Stimulated activated naive CD8-positive, alpha-beta T cell treated with anti-CD3 and anti-CD28 coated beads, Interleukin-15, Interleukin-2, amounts not matched to agents 100 ng/mL and 50 ng/mL, for 24 hours (primary cell): ENCODE data around the gene SNRNP25.

ENCODE experiments used
- H3K27ac Mint-ChIP-seq: one replicate; pipeline ENCODE4 v1.8.0; 2021; ENCODE audit warnings: mild to moderate bottlenecking, mixed read lengths
- H3K27me3 Mint-ChIP-seq: one replicate; pipeline ENCODE4 v1.8.0; 2021; ENCODE audit warnings: mixed read lengths
- H3K36me3 Mint-ChIP-seq: one replicate; pipeline ENCODE4 v1.8.0; 2021; ENCODE audit warnings: low read depth, mixed read lengths
- H3K4me1 Mint-ChIP-seq: one replicate; pipeline ENCODE4 v1.8.0; 2021; ENCODE audit warnings: low read depth, mixed read lengths
- H3K4me3 Mint-ChIP-seq: one replicate; pipeline ENCODE4 v1.8.0; 2021; ENCODE audit warnings: mild to moderate bottlenecking, mixed read lengths
- H3K9me3 Mint-ChIP-seq: one replicate; pipeline ENCODE4 v1.8.0; 2021; ENCODE audit warnings: mixed read lengths

SNRNP25 gene

DNA sequence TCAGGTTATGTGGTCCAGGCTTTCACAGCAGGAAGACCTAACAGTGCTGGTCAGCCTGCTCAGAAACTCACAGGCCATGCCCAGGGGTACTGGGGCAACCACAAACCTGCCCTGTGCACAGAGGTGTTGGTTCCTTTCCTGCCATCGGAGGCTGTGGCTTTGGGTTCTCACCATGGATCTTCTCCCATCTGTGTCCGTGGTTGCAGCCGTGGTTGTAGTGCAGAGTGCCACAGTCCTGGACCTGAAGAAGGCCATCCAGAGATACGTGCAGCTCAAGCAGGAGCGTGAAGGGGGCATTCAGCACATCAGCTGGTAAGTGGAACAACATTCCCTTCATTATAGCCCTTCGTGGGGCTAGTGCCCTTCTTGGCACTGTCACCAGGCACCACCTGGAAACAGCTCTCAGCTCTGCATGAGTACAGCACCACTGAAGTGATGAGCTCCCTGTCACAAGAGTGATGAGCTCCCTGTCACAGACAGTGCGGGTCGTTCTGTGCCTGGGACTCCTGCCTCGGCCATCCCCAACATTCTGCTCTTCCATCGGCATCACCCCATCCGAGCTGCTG is 2.0 kb downstream of the SNRNP25 start:
- Mint-ChIP-seq H3K9me3 (no peaks in the 10 kb centered on the region), H3K4me3 (no peak overlapping the region), H3K27ac (no peak overlapping the region)

DNA sequence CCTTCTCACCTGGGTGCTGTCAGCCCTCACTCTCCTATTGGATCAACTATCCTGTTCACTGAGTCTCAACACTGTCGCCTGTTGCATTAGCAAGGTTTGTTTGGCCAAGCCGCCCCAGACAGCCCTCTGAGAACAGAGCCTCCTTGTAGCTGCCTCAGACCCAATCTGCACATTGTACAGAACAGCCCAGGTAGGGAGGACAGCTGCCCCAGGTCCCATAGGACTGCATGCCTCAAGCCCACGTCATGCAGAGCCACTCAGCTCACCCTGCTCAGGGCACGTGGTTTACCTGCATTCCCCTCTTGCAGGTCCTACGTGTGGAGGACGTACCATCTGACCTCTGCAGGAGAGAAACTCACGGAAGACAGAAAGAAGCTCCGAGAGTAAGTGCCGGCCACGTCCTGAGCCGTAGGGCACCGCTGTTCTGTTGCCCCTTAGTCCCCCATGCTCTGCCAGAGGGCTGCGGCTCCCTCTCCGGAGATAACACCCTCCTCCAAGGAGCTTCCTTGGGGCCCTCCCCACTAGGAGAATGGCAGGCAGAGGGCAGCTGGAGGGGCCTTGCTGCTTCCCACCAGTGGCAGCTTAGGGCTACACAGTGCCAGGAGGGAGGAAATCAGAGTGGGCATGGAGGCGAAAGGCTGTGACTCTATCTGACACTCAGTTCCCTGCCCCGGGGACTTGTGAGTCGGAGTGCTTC is 2.8 kb downstream of the SNRNP25 start:
- Mint-ChIP-seq H3K36me3 (peaks cover 14% of the 10 kb centered on the region), H3K9me3 (no peaks in the 10 kb centered on the region), H3K4me3 (no peak overlapping the region), H3K4me1 (peaks cover 23% of the 10 kb centered on the region), H3K27ac (no peak overlapping the region), H3K27me3 (no peaks in the 10 kb centered on the region)

More for the DNA sequence above, 2.0 kb downstream of the SNRNP25 start:
- Mint-ChIP-seq H3K4me1 (peaks cover 31% of the 10 kb centered on the region), H3K27me3 (no peaks in the 10 kb centered on the region), H3K36me3 (peaks cover 21% of the 10 kb centered on the region)

DNA sequence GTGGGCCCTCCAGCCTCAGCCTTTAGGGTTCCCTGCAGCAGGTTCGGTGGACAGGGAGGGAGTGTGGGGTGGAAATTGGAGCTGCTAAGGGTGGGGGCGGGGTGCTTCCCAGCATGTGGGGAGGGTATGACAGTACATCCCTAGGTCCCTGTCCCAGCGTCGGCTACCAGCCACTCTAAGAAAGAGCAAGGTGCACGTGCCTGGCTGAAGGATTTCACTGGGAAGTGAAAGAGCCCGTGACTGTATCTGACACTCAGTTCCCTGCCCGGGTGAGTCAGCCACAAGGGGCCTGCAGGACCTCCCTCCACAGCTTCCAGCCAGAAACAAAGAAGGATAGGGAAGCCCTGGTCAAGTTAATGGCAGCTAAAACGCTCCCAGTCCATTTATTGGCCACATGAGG is 4.1 kb downstream of the SNRNP25 start:
- Mint-ChIP-seq H3K4me1 (peaks cover 15% of the 10 kb centered on the region), H3K36me3 (peaks cover 10% of the 10 kb centered on the region), H3K4me3 (no peak overlapping the region), H3K27ac (no peak overlapping the region), H3K9me3 (no peaks in the 10 kb centered on the region), H3K27me3 (no peaks in the 10 kb centered on the region)

DNA sequence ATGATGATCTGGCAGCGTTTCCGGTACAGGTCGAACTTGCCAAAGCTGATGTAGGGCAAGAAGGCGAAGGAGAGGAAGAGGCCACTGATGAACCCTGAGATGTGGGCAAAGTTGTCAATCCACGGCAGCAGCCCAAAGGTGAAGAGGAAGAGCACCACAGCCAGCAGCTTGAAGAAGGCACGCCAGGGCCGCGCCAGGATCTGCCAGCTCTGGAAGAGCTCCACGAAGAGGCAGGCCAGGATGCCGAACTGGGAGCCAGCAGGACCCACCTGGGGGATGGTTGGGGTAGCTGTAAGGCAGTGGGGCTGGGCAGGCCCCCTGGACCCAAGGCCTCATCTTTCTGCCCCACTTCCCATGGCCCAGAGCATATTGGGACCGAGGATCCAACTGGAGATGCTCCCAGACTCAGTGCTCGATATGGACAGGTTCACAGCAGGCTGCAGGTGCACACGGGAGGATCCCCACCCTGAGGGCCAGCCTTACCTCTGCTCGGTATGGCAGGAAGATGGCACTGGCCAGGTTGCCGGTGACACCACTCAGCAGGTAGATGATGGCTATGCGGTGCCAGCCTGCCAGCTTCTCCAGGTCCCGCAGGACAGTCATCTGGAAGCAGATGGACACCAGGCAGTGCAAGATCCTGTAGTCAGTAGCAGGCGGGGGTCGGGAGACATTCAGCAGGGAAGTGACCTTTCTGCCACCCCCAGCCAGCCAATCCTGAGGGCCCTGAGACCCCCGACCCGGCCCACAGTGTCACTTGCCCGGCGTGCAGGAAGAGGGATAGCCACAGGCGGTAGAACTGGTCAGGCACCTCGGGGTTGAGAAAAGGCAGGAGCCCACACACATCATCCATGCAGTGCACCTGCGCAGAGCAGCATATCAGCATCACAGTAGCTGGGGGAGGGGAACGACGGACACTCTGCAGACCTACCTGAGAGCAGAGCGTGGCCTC is 5.1 kb downstream of the SNRNP25 start:
- Mint-ChIP-seq H3K4me1 (peaks cover 12% of the 10 kb centered on the region), H3K36me3 (peaks cover 6% of the 10 kb centered on the region), H3K9me3 (no peaks in the 10 kb centered on the region), H3K27me3 (no peaks in the 10 kb centered on the region), H3K27ac (no peak overlapping the region), H3K4me3 (no peak overlapping the region)

DNA sequence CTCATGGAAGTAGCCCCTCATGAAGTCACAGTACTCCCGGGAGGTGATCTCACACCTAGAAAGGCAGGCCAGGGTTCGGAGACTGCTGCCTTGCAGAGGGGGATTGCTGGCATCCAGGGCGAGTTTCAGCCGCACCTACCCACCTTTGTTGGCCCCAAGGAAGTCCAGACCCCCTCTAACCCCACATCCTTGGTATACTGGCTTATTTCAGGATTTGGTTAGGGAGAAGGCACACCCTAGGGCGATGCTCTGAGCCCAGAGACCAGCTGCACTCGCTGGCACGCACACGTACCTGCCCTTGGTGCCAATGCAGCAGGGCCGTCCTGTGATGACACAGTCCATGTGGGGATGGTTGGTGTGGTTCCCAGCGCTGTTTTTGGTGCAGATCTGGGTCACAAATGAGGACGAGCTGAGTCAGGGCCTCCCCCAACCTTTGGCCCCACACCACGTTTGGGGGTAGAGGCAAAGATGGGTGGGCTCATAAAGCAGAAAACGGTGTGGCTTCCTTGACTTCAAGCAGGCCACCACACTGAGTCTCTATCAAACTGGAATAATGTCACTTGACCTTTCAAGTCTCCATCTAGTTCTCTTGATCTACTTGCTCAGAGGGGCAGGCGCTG is 5.9 kb downstream of the SNRNP25 start:
- Mint-ChIP-seq H3K9me3 (no peaks in the 10 kb centered on the region), H3K4me3 (no peak overlapping the region), H3K27ac (no peak overlapping the region)

DNA sequence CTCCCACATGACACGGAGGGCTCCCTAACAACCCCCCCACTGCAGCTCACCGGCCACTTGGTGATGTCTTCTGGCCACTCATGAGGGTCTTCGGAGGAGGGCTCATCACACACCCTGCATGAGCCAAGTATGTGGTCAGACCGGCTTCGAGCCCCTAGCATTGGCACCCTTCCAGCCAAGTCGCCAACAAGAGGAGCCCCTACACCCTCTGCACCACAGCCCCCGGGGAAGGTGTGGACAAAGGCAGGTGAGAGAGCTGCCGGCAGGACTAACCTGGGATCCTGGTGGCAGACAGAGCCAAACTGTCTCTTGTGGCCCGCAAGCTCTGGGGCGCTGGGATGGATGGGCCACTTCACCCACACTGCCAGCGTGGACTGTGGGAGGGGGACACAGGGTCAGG is 6.5 kb downstream of the SNRNP25 start:
- Mint-ChIP-seq H3K4me3 (no peak overlapping the region), H3K27ac (no peak overlapping the region), H3K36me3 (peaks cover 6% of the 10 kb centered on the region), H3K4me1 (peaks cover 2% of the 10 kb centered on the region), H3K27me3 (no peaks in the 10 kb centered on the region), H3K9me3 (no peaks in the 10 kb centered on the region)

More for the DNA sequence above, 5.9 kb downstream of the SNRNP25 start:
- Mint-ChIP-seq H3K4me1 (peaks cover 8% of the 10 kb centered on the region), H3K36me3 (peaks cover 6% of the 10 kb centered on the region), H3K27me3 (no peaks in the 10 kb centered on the region)

DNA sequence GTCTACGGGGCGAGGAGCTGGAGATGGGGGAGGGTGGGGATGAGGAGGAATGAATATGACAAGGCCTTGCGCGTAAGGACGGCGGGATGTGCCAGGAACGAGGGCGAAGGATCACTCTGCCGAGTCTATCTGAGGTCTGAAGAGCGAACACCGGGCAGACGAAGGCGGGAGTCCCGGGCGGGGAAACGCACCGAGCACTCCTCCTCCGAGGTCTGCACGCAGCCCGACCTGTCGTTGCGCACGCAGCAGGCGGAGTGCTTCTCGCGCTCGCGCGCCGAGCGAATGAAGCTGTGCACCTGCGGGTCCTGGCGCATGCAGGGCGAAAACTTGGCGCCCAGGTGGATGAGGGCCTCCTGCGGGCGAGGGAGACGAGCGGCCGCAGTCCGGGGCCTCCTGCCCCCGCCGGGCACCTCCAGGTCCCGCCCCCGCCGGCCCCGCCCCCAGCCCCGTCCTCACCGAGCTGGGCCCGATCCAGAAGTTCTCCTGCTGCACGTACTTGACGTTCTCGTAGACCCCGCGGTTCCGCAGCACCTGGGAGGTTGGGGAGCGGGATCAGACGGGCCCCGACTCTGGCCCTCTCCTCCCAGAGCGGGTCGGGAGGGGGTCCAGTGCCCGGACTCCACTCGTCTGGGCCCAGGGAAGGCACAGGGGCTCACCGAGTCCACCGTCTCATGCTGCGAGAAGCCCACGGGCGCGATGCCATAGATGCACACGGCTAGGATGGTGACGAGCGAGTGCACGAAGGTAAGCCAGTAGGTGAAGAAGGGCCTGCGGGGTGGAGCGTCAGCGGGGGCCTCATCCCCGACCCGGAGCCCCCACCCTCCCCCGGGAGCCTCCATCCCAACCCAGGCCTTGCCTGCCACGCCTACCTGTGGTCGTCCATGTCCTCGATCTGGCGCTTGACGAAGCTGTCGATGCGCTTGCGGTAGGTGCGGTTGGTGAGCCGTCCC is 7.6 kb downstream of the SNRNP25 start:
- no peaks in the 10 kb centered on the region for H3K4me1 Mint-ChIP-seq
- peaks cover 2% of the 10 kb centered on the region for H3K36me3 Mint-ChIP-seq
- H3K4me3 Mint-ChIP-seq, result no peak overlapping the region
- no peaks in the 10 kb centered on the region for H3K9me3 Mint-ChIP-seq
- H3K27ac Mint-ChIP-seq, result no peak overlapping the region
- no peaks in the 10 kb centered on the region for H3K27me3 Mint-ChIP-seq

DNA sequence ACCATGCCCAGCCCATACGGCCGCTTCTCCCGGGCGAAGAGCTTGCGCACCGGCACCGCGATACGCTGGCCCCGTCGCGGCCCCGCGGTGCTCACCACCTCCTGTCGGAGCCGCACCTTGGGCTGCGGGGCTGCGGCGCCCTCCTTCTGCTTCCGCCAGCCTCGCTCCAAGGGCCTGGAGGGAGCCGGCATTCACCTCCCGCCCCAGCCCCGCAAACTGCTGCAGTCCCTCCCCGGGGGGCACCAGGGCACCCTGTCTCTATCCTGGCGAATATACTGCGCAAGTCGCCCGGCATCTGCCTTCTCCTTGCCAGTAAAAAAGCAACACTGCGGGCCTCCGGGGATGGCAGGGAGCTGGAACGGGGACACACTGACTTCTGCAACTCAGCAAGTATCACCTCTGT is 8.3 kb downstream of the SNRNP25 start:
- H3K36me3 Mint-ChIP-seq, result no peaks in the 10 kb centered on the region
- no peaks in the 10 kb centered on the region for H3K4me1 Mint-ChIP-seq
- no peak overlapping the region for H3K27ac Mint-ChIP-seq
- H3K9me3 Mint-ChIP-seq, result no peaks in the 10 kb centered on the region
- H3K27me3 Mint-ChIP-seq, result no peaks in the 10 kb centered on the region
- no peak overlapping the region for H3K4me3 Mint-ChIP-seq

DNA sequence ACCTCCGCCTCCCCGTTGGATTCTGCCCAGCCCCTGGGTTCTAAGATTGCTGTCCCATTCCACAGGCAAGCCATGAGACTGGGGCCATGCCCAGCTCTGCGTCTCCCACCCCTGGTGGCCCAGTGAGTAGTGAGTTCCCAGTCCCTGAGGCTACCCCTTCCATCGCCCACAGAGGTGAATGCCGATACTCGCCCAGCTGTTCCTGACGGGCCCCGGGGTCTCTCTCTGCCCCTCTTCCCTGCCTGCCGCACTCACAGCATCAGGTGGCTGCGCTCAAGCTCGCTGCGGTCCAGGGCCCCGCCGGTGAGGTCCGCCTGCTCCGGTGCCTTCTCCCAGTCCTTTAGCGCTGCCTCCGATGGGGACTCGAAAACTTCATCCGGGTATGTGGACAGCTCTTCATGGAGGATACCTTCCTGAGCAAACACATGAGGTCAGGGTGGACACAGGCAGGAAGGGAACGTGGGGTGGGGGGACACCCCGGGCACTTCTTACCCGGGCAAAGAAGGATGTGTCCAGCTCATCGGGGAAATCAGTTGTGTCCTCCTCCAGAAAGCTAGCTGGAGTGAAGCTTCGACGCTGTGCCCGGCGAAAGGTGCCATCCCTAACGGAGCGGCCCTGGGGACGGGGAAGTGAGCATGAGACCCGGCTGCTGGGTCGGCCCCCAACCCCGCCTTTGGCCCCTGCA is 8.8 kb downstream of the SNRNP25 start:
- H3K9me3 Mint-ChIP-seq, result no peaks in the 10 kb centered on the region
- H3K27ac Mint-ChIP-seq, result no peak overlapping the region
- H3K27me3 Mint-ChIP-seq, result no peaks in the 10 kb centered on the region
- no peak overlapping the region for H3K4me3 Mint-ChIP-seq
- H3K36me3 Mint-ChIP-seq, result no peaks in the 10 kb centered on the region
- H3K4me1 Mint-ChIP-seq, result no peaks in the 10 kb centered on the region

DNA sequence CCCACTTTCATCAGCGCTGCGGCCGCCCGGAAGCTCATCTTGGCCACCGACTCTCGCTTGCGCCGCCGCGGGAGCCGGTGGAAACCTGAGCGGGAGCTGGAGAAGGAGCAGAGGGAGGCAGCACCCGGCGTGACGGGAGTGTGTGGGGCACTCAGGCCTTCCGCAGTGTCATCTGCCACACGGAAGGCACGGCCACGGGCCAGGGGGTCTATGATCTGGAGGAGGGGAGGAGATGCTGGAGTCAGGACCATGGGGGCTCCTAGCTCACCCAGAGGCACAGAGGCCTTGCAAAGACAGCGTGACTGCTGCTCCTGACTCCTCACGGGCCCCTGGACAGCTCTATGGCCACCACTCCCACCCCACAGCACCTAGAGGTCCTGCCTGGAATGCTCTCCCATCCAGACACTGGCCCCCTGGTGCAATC is 9.4 kb downstream of the SNRNP25 start:
- Mint-ChIP-seq H3K36me3 (no peaks in the 10 kb centered on the region), H3K9me3 (no peaks in the 10 kb centered on the region), H3K4me3 (no peak overlapping the region), H3K4me1 (no peaks in the 10 kb centered on the region), H3K27ac (no peak overlapping the region), H3K27me3 (no peaks in the 10 kb centered on the region)

DNA sequence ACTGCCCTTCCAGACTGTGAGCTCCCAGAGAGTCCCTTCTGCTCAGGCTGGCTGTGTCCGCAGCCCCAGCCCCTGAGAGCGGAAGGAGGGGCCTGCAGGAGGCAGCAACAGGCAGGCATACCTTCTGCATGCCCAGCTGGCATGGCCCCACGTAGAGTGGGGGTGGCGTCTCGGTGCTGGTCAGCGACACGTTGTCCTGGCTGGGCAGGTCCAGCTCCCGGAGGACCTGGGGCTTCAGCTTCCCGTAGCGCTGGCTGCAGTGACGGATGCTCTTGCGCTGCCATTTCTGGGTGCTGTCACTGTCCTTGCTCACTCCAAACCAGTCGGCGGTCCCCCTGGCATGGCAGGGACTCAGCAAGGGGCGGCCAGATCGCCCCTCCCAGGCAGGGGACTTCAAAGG is 9.8 kb downstream of the SNRNP25 start:
- Mint-ChIP-seq H3K4me1 (no peaks in the 10 kb centered on the region), H3K27ac (no peak overlapping the region), H3K4me3 (no peak overlapping the region), H3K27me3 (no peaks in the 10 kb centered on the region), H3K9me3 (no peaks in the 10 kb centered on the region), H3K36me3 (no peaks in the 10 kb centered on the region)

DNA sequence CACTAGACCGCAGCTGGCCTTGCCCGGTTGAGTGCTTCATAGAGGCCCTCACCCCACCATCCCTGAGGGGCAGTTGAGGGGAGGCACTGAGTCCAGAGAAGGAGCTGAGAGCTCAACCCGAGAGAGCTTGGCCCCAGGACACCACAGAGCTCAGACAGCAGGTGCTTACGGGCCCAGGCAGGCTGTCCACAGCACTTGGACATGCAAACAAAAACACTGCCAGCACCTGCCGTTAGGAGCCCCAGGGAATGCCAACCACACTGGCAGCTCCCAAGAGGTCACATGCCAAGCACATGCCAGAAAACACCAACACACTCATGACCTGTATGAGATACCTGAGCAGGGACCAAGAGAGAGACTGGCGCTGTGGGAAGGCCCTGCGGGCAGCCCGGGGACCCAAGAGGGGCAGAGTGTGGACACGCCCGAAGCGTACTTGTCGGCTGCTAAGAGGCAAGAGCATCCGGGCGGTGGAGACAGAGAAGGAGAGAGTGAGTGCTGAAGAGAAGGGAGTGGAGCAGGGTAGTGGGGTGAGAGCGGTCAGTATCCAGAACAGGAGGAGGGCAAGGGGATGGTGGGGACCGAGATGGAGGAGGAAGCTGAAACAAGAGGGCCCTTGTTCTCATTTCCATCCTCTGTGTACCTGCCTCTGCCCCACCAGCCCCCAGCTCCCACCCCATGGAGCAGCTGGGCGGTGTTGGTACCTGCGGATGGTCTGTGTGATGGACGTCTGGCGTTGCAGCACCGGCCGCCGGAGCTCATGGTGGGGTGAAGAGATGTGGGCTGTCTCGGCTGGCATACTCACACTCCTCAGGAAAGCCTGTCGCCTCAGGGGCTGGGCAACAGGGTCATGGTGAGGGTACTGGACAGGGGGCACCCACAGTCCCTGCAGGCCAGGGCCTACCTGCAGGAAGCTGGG is 10.6 kb downstream of the SNRNP25 start:
- Mint-ChIP-seq H3K36me3 (no peaks in the 10 kb centered on the region), H3K27me3 (no peaks in the 10 kb centered on the region), H3K9me3 (no peaks in the 10 kb centered on the region), H3K27ac (no peak overlapping the region), H3K4me3 (no peak overlapping the region), H3K4me1 (no peaks in the 10 kb centered on the region)

DNA sequence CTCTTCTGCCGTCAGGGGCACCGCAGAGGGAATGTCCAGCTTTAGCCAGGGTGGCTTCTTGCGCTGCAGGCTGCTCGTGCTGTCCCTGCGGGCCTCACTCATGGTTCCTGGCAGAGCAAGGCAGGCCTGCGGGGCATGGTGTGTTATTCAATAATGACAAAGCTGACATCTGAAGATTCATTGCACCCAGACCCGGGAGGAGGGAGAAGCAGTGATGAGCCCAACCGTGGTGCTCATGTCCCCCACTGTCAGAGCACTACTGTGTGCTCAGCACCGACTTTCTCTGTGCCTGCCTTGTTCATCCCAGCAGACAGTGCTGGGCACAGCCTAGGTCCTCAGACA is 11.3 kb downstream of the SNRNP25 start:
- Mint-ChIP-seq H3K4me1 (no peaks in the 10 kb centered on the region), H3K36me3 (no peaks in the 10 kb centered on the region), H3K27me3 (no peaks in the 10 kb centered on the region), H3K27ac (no peak overlapping the region), H3K4me3 (no peak overlapping the region), H3K9me3 (no peaks in the 10 kb centered on the region)
